A673 (cell line): ENCODE data around the gene RHEB. TPM values are rescaled to one million over a fixed set of nuclear protein-coding genes. Genes with fewer than 3 reads are reported as not detected.

Experiments used
- BruUV-seq: library from RNA; stranded (reverse); fragments of 400-500 nt; replicated peaks from 2 replicates; lab custom pipeline; 2021; lab: Mats Ljungman, UMichigan
- CTCF ChIA-PET: fragments of 300-600 bp; sonication (Branson Sonifier 250); formaldehyde crosslinking; loops from one replicate; lab custom pipeline; 2022; ENCODE audit warnings: antibody characterized with exemption; lab: Charles Lee
- POLR2A ChIA-PET: fragments of 300-600 bp; sonication (Branson Sonifier 250); formaldehyde crosslinking; loops from one replicate; lab custom pipeline; 2022; ENCODE audit warnings: antibody characterized with exemption; ENCODE audit not compliant: low non-redundant PET; lab: Charles Lee
- DNase-seq: peaks from one replicate; pipeline ENCODE4 v3.0.0-alpha.2; 2015; ENCODE audit warnings: low spot score
- H3K27ac ChIP-seq: fragments of 200-600 bp; sonication (generic); 2 replicates; pipeline ENCODE4 v1.5.1; 2016; ENCODE audit warnings: mixed run types, low read depth, mild to moderate bottlenecking, mixed read lengths, antibody characterized with exemption, low read length; ENCODE audit not compliant: poor library complexity, severe bottlenecking
- H3K27me3 ChIP-seq: fragments of 200-600 bp; sonication (generic); replicated peaks from 2 replicates; pipeline ENCODE4 v1.6.1; 2017; ENCODE audit warnings: mixed run types, low read depth, mild to moderate bottlenecking, mixed read lengths, antibody characterized with exemption, low read length; ENCODE audit not compliant: insufficient read depth, poor library complexity
- H3K36me3 ChIP-seq: fragments of 200-600 bp; sonication (generic); 2 replicates; pipeline ENCODE4 v1.6.1; 2016; ENCODE audit warnings: mixed run types, mild to moderate bottlenecking, mixed read lengths, antibody characterized with exemption, low read length; ENCODE audit not compliant: insufficient read depth, poor library complexity, severe bottlenecking
- H3K4me1 ChIP-seq: fragments of 200-600 bp; sonication (generic); 2 replicates; pipeline ENCODE4 v1.6.1; 2017; ENCODE audit warnings: mixed run types, mild to moderate bottlenecking, mixed read lengths, antibody characterized with exemption, low read length; ENCODE audit not compliant: insufficient read depth, poor library complexity, severe bottlenecking
- H3K4me3 ChIP-seq: fragments of 200-600 bp; sonication (generic); 2 replicates; pipeline ENCODE4 v1.5.1; 2016; ENCODE audit warnings: low read depth, mixed run types, mild to moderate bottlenecking, mixed read lengths, low read length; ENCODE audit not compliant: poor library complexity, severe bottlenecking
- H3K9me3 ChIP-seq: fragments of 200-600 bp; sonication (generic); 2 replicates; pipeline ENCODE4 v1.6.1; 2016; ENCODE audit warnings: mixed run types, low read depth, mild to moderate bottlenecking, mixed read lengths, antibody characterized with exemption, low read length; ENCODE audit not compliant: poor library complexity, severe bottlenecking
- CTCF ChIP-seq: fragments of 300-800, 200-600 bp; sonication (generic); conservative IDR thresholded peaks from 2 replicates; pipeline ENCODE4 v1.5.1; 2017; ENCODE audit warnings: low read depth, mild to moderate bottlenecking, antibody characterized with exemption, low read length, moderate library complexity, mixed read lengths
- EZH2 ChIP-seq: fragments of 200-600 bp; sonication (generic); IDR thresholded peaks from 2 replicates; pipeline ENCODE4 v1.6.1; 2017; ENCODE audit warnings: borderline replicate concordance, low read depth, mild to moderate bottlenecking, mixed read lengths, antibody characterized with exemption, low read length; ENCODE audit not compliant: poor library complexity, severe bottlenecking
- intact Hi-C: fragments of 100-400 bp; cut with micrococcal nuclease; formaldehyde crosslinking; loops from one replicate; pipeline ENCODE4 v1.10.0; 2022; ENCODE audit not compliant: unreplicated experiment
- total RNA-seq: library from RNA; stranded (reverse); gene quantifications from 2 replicates; pipeline ENCODE4 v1.2.3, GENCODE V29; 2021

The RHEB gene
- total RNA-seq, 1 experiment from 2014 or later, result 136 TPM

DNA sequence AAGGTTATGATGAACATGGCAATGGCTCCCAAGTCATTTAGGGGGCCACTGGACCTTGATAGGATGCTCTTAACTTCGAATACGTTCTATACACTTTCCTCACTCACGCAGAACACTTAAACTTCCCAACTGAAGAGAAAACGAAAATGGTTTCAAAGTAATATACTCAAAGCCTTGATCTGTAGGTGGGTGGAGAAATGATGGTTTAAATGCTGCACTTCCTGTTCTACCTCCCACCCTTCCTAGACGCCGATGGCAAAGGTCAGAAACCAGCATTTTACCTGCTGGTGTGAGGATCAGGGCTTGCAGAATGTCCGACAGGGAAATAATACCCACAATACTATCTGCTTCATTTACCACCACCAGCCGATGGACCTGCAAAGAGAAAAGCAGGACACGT, 40.5 kb upstream of the RHEB start:
- BruUV-seq, result no TSS peak
- no peaks in the 10 kb centered on the region for H3K4me1 ChIP-seq
- no peak overlapping the region for H3K4me3 ChIP-seq
- POLR2A ChIA-PET, result no interaction called here
- TF ChIP-seq CTCF (no peak), EZH2 (no peak)
- no peaks in the 10 kb centered on the region for H3K27me3 ChIP-seq
- H3K36me3 ChIP-seq, result no peaks in the 10 kb centered on the region
- H3K27ac ChIP-seq, result no peak overlapping the region
- CTCF ChIA-PET, result no interaction called here
- H3K9me3 ChIP-seq, result no peaks in the 10 kb centered on the region
- no peak for DNase-seq
- intact Hi-C loops, result no loop called here

DNA sequence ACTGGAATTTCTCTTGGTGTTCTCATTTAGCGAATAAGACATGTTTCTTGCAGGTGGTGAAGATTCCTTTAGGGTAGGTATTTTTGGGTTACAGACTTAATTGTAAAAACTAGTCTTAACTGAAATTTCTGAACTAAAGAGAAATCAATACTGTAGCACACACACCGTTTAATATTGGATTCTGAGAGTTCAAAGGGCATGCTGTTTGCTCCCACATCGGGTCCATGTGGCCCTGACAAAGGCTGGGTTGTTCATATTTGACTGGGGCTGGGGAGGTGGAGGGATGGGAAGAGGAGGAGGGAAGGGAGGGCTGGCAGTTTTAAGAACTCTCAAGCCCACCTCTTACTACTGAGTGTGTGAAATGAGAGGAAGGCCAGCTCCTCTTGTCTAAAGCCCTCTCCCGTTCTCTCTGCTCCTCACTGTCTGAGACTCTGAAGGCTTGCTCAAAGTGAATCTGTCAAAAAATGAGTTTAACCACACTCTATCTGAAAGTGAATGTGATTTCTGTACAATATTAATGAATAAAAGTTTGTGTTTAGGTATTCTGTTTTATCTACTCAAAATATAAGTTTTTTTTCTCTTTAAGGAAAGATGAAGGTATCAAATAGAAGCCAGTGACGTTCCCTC, 40.0 kb upstream of the RHEB start:
- H3K27ac ChIP-seq, result no peak overlapping the region
- no peaks in the 10 kb centered on the region for H3K27me3 ChIP-seq
- H3K36me3 ChIP-seq, result no peaks in the 10 kb centered on the region
- H3K9me3 ChIP-seq, result no peaks in the 10 kb centered on the region
- ChIA-PET CTCF (no interaction called here), POLR2A (no interaction called here)
- H3K4me1 ChIP-seq, result no peaks in the 10 kb centered on the region
- no peak for TF ChIP-seq CTCF
- TF ChIP-seq EZH2, result no peak
- no peak overlapping the region for H3K4me3 ChIP-seq
- DNase-seq, result no peak
- no TSS peak for BruUV-seq
- intact Hi-C loops, result no loop called here

- POLR2A ChIA-PET, result no interaction called here
- intact Hi-C loops, result no loop called here
- DNase-seq, result no peak
- CTCF ChIA-PET, result no interaction called here
- Histone ChIP-seq H3K27ac (no peak overlapping the region), H3K4me3 (no peak overlapping the region), H3K27me3 (no peaks in the 10 kb centered on the region), H3K36me3 (no peaks in the 10 kb centered on the region), H3K9me3 (no peaks in the 10 kb centered on the region), H3K4me1 (no peaks in the 10 kb centered on the region)
- BruUV-seq, result no TSS peak
- TF ChIP-seq EZH2 (no peak), CTCF (no peak)
Observed at GRCh38 chr7:151558575-151558974, 38.9 kb upstream of the RHEB start.
